OCI-LY3 (cell line): ENCODE measurements around the gene FLACC1.
A peak's percentile ranks its signal among the peaks of the same experiment; 100 is the strongest.

Experiments
- H2AFZ ChIP-seq: fragments of 200-600, 300-600 bp; shearing (Covaris generic); 2 replicates; pipeline ENCODE4 v1.6.0; 2014; ENCODE audit warnings: antibody characterized with exemption, low read depth, low read length
- H3K27ac ChIP-seq: fragments of 200-600, 300-600 bp; sonication (generic); 2 replicates; pipeline ENCODE4 v1.5.1; 2014; ENCODE audit warnings: mild to moderate bottlenecking, low read length, moderate library complexity, mixed read lengths
- H3K27me3 ChIP-seq: fragments of 200-600, 300-600 bp; sonication (generic); 2 replicates; pipeline ENCODE4 v1.6.1; 2014; ENCODE audit warnings: low read depth, low read length, mixed read lengths
- H3K36me3 ChIP-seq: fragments of 200-600, 300-600 bp; sonication (generic); replicated peaks from 2 replicates; pipeline ENCODE3; 2014; ENCODE audit warnings: low read depth, low read length, mixed read lengths
- H3K4me1 ChIP-seq: fragments of 300-600, 200-600 bp; sonication (generic); 2 replicates; pipeline ENCODE4 v1.6.1; 2014; ENCODE audit warnings: low read length, mixed read lengths
- H3K4me2 ChIP-seq: fragments of 200-600, 300-600 bp; sonication (generic); 2 replicates; pipeline ENCODE4 v1.6.1; 2014; ENCODE audit warnings: low read length, mixed read lengths
- H3K4me3 ChIP-seq: fragments of 300-600, 200-600 bp; sonication (generic); 2 replicates; pipeline ENCODE4 v1.5.1; 2014; ENCODE audit warnings: antibody characterized with exemption, mild to moderate bottlenecking, low read length, moderate library complexity
- H3K79me2 ChIP-seq: fragments of 300-600, 200-600 bp; shearing (Covaris generic); 2 replicates; pipeline ENCODE4 v1.6.1; 2014; ENCODE audit warnings: mild to moderate bottlenecking, low read length, mixed read lengths
- H3K9ac ChIP-seq: fragments of 300-600, 200-600 bp; shearing (Covaris generic); 2 replicates; pipeline ENCODE4 v1.6.0; 2014; ENCODE audit warnings: mild to moderate bottlenecking, low read length, moderate library complexity
- H3K9me3 ChIP-seq: fragments of 200-600, 300-600 bp; shearing (Covaris generic); 2 replicates; pipeline ENCODE4 v1.6.1; 2014; ENCODE audit warnings: low read length, mixed read lengths; ENCODE audit not compliant: insufficient read depth
- H4K20me1 ChIP-seq: fragments of 200-600, 300-600 bp; sonication (generic); 2 replicates; pipeline ENCODE4 v1.6.1; 2016; ENCODE audit warnings: low read length, mixed read lengths; ENCODE audit not compliant: insufficient read depth
- EZH2phosphoT487 ChIP-seq: fragments of 200-600 bp; shearing (Covaris generic); IDR thresholded peaks from 2 replicates; pipeline ENCODE4 v1.6.1; 2018; ENCODE audit warnings: antibody characterized with exemption, mixed run types, low read depth
- TF ChIP-seq, protein P1 (sequence below): fragments of 200-600, 300-600 bp; sonication (generic); IDR thresholded peaks from 2 replicates; pipeline ENCODE4 v1.5.1; 2014; ENCODE audit warnings: antibody characterized with exemption, low read length, low read depth

Gene FLACC1

DNA sequence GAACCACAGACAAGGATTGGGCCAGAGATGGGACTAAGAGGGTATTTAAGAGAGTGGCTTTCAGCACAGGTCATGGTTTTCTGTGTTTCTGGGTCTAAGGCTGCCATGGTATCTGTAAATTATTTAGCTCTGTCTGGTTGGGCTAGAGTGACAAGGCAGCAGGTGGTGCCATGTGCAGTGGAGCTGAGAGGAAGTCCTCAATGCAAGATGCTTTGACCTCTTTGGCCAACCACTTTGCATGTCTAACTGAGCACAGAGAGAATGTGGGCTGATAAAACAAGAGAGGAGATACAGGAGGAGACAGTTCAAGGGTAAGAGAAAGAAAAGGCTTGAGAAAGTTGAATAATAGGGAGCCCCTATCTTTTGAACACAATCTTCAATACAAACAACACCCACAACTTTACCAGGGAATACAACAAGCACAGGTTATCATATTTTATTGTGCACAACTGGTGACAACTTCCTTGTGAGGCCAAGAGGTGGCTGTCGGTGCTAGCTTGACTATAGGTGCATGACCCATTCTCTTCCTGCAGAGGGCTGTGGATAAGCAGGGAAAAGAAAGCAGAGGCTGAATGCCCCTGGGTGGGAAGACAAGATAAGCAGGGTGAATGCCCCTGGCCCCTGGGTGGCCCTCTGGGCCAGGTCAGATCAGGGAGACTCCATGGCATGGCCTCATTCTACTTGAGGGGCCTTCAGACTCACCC, 12.3 kb downstream of the FLACC1 start:
- Histone ChIP-seq H3K9ac (no peak overlapping the region), H2AFZ (no peak overlapping the region), H3K27ac (no peak overlapping the region), H3K27me3 (no peaks in the 10 kb centered on the region), H4K20me1 (no peaks in the 10 kb centered on the region), H3K4me2 (no peak overlapping the region), H3K4me3 (no peak overlapping the region), H3K36me3 (no peaks in the 10 kb centered on the region), H3K4me1 (no peaks in the 10 kb centered on the region), H3K9me3 (no peaks in the 10 kb centered on the region), H3K79me2 (no peaks in the 10 kb centered on the region)
- TF ChIP-seq, protein P1, sequence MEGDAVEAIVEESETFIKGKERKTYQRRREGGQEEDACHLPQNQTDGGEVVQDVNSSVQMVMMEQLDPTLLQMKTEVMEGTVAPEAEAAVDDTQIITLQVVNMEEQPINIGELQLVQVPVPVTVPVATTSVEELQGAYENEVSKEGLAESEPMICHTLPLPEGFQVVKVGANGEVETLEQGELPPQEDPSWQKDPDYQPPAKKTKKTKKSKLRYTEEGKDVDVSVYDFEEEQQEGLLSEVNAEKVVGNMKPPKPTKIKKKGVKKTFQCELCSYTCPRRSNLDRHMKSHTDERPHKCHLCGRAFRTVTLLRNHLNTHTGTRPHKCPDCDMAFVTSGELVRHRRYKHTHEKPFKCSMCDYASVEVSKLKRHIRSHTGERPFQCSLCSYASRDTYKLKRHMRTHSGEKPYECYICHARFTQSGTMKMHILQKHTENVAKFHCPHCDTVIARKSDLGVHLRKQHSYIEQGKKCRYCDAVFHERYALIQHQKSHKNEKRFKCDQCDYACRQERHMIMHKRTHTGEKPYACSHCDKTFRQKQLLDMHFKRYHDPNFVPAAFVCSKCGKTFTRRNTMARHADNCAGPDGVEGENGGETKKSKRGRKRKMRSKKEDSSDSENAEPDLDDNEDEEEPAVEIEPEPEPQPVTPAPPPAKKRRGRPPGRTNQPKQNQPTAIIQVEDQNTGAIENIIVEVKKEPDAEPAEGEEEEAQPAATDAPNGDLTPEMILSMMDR = 0 out of 2 replicates have a peak, but pooled peaks have one; percentile 8
- TF ChIP-seq EZH2phosphoT487 = no peak

DNA sequence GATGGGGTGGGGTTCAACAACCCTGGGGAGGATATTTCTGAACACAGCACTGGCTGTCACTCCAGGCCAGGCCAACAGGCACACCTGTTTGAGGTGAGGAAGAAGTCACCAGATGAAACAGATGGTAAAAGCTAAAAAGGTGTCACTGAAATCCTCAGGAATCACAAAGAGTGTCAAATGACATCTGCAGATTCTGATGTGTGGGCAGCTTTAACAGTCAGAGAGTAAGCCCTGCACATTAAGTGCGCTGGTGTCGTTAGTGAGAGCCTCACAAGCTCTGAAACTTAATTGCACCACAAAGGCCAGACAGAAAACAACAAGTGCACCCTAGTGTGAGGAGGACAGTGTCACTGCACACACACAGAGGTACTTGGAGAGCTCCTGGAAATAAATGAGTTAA, 13.6 kb downstream of the FLACC1 start:
- no peaks in the 10 kb centered on the region for H4K20me1 ChIP-seq
- H3K36me3 ChIP-seq = no peaks in the 10 kb centered on the region
- TF ChIP-seq EZH2phosphoT487 = no peak
- TF ChIP-seq, protein P1 = no peak
- no peak overlapping the region for H2AFZ ChIP-seq
- H3K27ac ChIP-seq = no peak overlapping the region
- no peak overlapping the region for H3K4me2 ChIP-seq
- no peak overlapping the region for H3K4me3 ChIP-seq
- H3K79me2 ChIP-seq = no peaks in the 10 kb centered on the region
- H3K9me3 ChIP-seq = no peaks in the 10 kb centered on the region
- no peak overlapping the region for H3K9ac ChIP-seq
- no peaks in the 10 kb centered on the region for H3K4me1 ChIP-seq
- H3K27me3 ChIP-seq = no peaks in the 10 kb centered on the region

DNA sequence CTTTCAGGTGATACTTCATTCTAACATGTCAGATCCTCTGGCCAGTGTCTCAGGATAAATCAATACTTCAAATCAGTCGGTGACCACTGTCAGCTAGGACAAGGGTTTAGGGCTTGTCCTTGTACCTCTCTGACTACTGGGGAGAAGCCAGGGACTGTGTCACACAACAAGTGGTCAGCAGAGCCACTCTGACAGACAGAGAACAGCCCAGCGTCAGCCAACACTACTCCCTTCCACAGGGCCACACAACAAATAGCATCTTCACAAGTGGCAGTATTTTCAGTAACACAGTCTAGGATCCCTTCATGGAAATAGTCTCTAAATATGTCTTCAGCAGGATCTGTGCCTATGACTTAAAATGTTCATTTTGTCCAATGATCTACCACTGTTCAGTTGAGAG, 14.2 kb downstream of the FLACC1 start:
- Histone ChIP-seq H3K4me2 (no peak overlapping the region), H3K9ac (no peak overlapping the region), H2AFZ (no peak overlapping the region), H3K9me3 (no peaks in the 10 kb centered on the region), H3K36me3 (no peaks in the 10 kb centered on the region), H4K20me1 (no peaks in the 10 kb centered on the region), H3K27me3 (no peaks in the 10 kb centered on the region), H3K4me3 (no peak overlapping the region), H3K27ac (no peak overlapping the region), H3K4me1 (no peaks in the 10 kb centered on the region), H3K79me2 (no peaks in the 10 kb centered on the region)
- no peak for TF ChIP-seq EZH2phosphoT487
- TF ChIP-seq, protein P1 = no peak

DNA sequence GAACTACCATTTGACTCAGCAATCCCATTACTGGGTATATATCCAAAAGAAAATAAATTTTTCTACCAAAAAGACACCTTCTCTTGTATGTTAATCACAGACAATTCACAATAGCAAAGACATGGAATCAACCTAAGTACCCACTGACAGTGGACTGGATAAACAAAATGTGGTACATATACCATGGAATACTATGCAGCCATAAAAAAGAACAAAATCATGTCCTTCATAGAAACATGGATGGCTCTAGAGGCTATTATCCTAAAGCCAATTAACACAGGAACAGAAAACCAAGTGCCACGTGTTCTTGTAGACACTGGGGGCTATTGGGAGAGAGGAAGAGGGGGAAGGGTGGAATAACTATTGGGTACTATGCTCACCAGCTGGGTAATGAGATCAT, 27.7 kb downstream of the FLACC1 start:
- H3K9ac ChIP-seq = no peak overlapping the region
- H3K4me1 ChIP-seq = no peaks in the 10 kb centered on the region; the same call in 1 of the 2 replicates
- no peaks in the 10 kb centered on the region for H3K79me2 ChIP-seq
- TF ChIP-seq EZH2phosphoT487 = no peak
- TF ChIP-seq, protein P1 = no peak
- H3K36me3 ChIP-seq = no peaks in the 10 kb centered on the region
- no peak overlapping the region for H3K4me3 ChIP-seq
- no peaks in the 10 kb centered on the region for H3K27me3 ChIP-seq
- no peak overlapping the region for H3K4me2 ChIP-seq
- no peak overlapping the region for H3K27ac ChIP-seq
- H3K9me3 ChIP-seq = no peaks in the 10 kb centered on the region
- H4K20me1 ChIP-seq = no peaks in the 10 kb centered on the region
- no peak overlapping the region for H2AFZ ChIP-seq
